Esophagus squamous epithelium (tissue), 5 donors: Measurements from ENCODE around the gene MAPK8IP3. TPM values are rescaled to one million over a fixed set of nuclear protein-coding genes. Genes with fewer than 3 reads are reported as not detected.

Experiments
- DNase-seq: peaks from one replicate; lab custom pipeline; 2025; lab: John Stamatoyannopoulos, UW
- H3K27ac ChIP-seq, 4 donors: fragments of 200-600 bp; sonication (generic); one replicate each; pipeline ENCODE4 v1.5.1; 2016 to 2019; ENCODE audit warnings: mild to moderate bottlenecking in 1 of 4
- H3K27me3 ChIP-seq, 4 donors: fragments of 200-600 bp; sonication (generic); 1 replicate in 3 of 4; 2 replicates in 1 of 4; pipeline versions ENCODE4 v1.5.1 to v1.6.0; 2017 to 2021; ENCODE audit warnings: antibody characterized with exemption in 1 of 4
- H3K36me3 ChIP-seq, 3 donors: fragments of 200-600 bp; sonication (generic); one replicate each; pipeline ENCODE4 v1.5.1; 2016 to 2019
- H3K4me1 ChIP-seq, 3 donors: fragments of 200-600 bp; sonication (generic); one replicate each; pipeline ENCODE4 v1.5.1; 2017 to 2019
- H3K4me3 ChIP-seq, 4 donors: fragments of 200-600 bp; sonication (generic); 1 replicate in 3 of 4; 2 replicates in 1 of 4; pipeline ENCODE4 v1.5.1; 2016 to 2019; ENCODE audit warnings: mild to moderate bottlenecking in 2 of 4, moderate library complexity in 1 of 4
- H3K9me3 ChIP-seq, 3 donors: fragments of 200-600 bp; sonication (generic); one replicate each; pipeline ENCODE4 v1.5.1; 2016 to 2019
- POLR2A ChIP-seq, 4 donors: fragments of 450-650 bp; IDR thresholded peaks; one replicate each; pipeline ENCODE4 v1.6.1; 2017; ENCODE audit warnings: antibody characterized with exemption in 4 of 4, mild to moderate bottlenecking in 4 of 4, moderate library complexity in 3 of 4
- WGBS, 2 donors: methylation state at CpG; one replicate each; pipeline ENCODE4 v1.1.5; 2018; 5-methylcytosine and 5-hydroxymethylcytosine counted together
- intact Hi-C: fragments of 100-400 bp; cut with DNase I; formaldehyde crosslinking; loops from one replicate; pipeline ENCODE4 v1.15.0; 2022
- total RNA-seq, 4 donors: library from RNA; depleted of rRNA; stranded (reverse); fragments of >200 nt; gene quantifications; one replicate each; pipeline ENCODE4 v1.1.0, GENCODE V29; 2016
- TF ChIP-seq, protein P1 (sequence below), 6 experiments: fragments of 450-650 bp in 4 of 6; fragments of 200-600 bp in 2 of 6; sonication (generic) in 2 of 6; IDR thresholded peaks; one replicate each; pipeline ENCODE4 v1.5.1; 2016 to 2019; ENCODE audit warnings: antibody characterized with exemption in 6 of 6, mild to moderate bottlenecking in 4 of 6, moderate library complexity in 4 of 6
- donor health status: DM: yes; HTN: yes; CAD: no.

The MAPK8IP3 gene
- total RNA-seq, 4 donors from 2014 or later, result 8.6 to 37.6 (median 24.7) TPM

DNA sequence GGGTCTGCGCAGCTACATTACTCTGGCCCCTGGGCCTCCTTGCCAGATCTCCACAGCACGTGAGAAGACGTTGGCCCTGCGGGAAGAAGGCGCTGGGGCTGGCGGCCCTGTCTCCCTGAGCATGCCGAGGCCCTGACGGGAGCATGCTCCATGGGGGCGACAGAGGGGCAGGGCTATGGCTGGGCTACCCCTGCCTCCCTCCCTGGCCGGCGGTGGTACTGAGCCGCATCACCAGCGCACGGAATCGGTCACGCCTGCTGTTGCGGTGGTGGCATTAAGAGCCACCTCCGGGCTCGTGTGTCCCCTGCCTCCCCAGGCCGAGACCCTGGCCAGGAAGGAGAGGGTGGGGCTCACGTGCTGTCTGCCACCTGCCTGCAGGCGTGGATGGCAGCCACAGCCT, 28.1 kb downstream of the MAPK8IP3 start:
- intact Hi-C loops, result no loop called here
- H3K27me3 ChIP-seq, result no peaks in the 10 kb centered on the region
- TF ChIP-seq POLR2A (IDR thresholded peaks at IDR 0.05), result no peak
- TF ChIP-seq, protein P1, sequence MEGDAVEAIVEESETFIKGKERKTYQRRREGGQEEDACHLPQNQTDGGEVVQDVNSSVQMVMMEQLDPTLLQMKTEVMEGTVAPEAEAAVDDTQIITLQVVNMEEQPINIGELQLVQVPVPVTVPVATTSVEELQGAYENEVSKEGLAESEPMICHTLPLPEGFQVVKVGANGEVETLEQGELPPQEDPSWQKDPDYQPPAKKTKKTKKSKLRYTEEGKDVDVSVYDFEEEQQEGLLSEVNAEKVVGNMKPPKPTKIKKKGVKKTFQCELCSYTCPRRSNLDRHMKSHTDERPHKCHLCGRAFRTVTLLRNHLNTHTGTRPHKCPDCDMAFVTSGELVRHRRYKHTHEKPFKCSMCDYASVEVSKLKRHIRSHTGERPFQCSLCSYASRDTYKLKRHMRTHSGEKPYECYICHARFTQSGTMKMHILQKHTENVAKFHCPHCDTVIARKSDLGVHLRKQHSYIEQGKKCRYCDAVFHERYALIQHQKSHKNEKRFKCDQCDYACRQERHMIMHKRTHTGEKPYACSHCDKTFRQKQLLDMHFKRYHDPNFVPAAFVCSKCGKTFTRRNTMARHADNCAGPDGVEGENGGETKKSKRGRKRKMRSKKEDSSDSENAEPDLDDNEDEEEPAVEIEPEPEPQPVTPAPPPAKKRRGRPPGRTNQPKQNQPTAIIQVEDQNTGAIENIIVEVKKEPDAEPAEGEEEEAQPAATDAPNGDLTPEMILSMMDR (IDR thresholded peaks at IDR 0.05), result no peak
- no peaks in the 10 kb centered on the region for H3K9me3 ChIP-seq
- no peak for DNase-seq
- no peaks in the 10 kb centered on the region for H3K4me1 ChIP-seq
- no peak overlapping the region for H3K27ac ChIP-seq
- H3K36me3 ChIP-seq, result peaks cover 24 to 62% (median 31%) of the 10 kb centered on the region in 3 donors
- no peak overlapping the region for H3K4me3 ChIP-seq
- no CpG with 5 or more reads among the region's 22 CpGs for WGBS, 2 donors

DNA sequence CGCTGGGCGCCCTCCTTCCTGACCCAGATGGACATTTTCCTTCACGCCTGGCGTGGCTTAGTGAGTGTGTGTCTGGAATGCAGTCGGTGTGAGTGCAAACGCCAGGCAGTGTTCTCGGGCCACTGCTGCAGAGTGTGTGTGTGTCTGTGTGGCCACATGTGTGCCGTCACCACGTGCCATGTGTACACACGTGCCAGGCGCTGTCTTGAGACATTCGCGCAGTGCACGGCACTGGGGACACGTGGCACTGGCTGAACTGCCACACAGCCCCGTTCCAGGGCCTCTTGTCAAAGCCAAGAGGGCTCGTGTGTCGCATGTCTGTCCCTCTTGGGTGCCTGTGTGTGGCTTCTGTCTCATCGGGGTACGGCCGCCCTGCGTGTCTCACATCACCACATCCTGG, 28.8 kb downstream of the MAPK8IP3 start:
- no peak for DNase-seq
- peaks cover 19 to 55% (median 24%) of the 10 kb centered on the region in 3 donors for H3K36me3 ChIP-seq
- no peaks in the 10 kb centered on the region for H3K27me3 ChIP-seq
- H3K4me1 ChIP-seq, result no peaks in the 10 kb centered on the region
- intact Hi-C loops, result no loop called here
- H3K4me3 ChIP-seq, result no peak overlapping the region
- 97 to 98% methylated on average over 11 to 12 of the region's 22 CpGs for WGBS, 2 donors
- no peaks in the 10 kb centered on the region for H3K9me3 ChIP-seq
- no peak for TF ChIP-seq POLR2A (IDR thresholded peaks at IDR 0.05)
- TF ChIP-seq, protein P1 (IDR thresholded peaks at IDR 0.05), result no peak
- no peak overlapping the region for H3K27ac ChIP-seq

DNA sequence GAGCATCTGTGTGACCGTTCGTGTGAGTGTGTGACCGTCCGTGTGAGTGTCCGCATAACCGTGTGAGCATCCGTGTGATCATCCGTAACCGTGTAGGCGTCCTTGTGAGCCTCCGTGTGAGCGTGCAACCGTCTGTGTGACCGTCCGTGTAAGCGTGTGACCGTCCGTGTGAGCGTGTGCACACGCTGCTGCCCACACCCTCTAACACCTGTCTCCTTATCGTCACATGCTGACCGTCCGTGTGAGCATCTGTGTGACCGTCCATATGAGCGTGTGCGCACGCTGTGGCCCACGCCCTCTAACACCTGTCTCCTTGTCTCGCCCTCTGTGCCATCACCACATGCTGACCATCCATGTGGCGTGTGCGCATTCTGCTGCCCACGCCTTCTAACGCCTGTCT, 34.2 kb downstream of the MAPK8IP3 start:
- H3K27me3 ChIP-seq, result no peaks in the 10 kb centered on the region
- H3K4me3 ChIP-seq, result no peak overlapping the region
- DNase-seq, result no peak
- intact Hi-C loops, result no loop called here
- peaks cover 0 to 6% (median 0%) of the 10 kb centered on the region in 3 donors for H3K4me1 ChIP-seq
- TF ChIP-seq, protein P1 (IDR thresholded peaks at IDR 0.05), result no peak
- TF ChIP-seq POLR2A (IDR thresholded peaks at IDR 0.05), result no peak
- 95 to 98% methylated on average over 31 to 33 of the region's 33 CpGs for WGBS, 2 donors
- H3K27ac ChIP-seq, result no peak overlapping the region
- no peaks in the 10 kb centered on the region for H3K9me3 ChIP-seq
- peaks cover 15 to 49% (median 17%) of the 10 kb centered on the region in 3 donors for H3K36me3 ChIP-seq

DNA sequence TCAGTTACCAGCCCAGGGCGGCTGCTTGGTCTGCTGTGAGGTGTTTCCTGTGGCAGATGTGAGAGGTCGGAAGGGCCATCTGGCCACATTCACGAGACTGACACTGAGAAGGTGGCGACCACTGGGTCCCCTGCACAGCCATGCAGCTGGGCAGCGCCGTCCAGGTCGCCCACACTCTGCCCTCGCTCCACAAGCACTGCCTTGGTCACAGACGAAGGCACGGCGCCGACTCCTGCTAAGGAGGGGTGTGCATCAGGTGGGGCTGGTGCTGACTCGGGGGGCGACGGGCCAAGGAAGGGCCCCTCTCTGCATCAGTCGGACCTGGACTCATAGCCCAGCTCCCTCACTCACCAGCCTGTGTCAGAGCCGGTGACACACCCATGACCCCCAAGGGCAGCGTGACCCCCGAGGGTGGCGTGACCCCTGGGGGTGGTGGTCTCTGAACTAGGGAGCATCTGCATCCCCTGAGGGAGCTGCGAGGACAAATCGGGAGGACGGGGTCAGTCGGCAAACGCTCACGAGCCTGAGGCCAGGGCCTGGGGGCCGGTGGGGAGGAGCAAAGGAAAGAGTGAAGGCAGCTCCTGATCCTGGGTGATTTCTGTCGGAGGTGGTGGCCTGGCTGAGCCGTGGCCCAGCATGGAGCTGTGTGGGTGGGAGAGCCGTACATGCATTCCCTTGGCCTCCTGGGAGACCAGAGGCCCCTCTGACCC, 34.9 kb downstream of the MAPK8IP3 start:
- intact Hi-C loops, result no loop called here
- no peak overlapping the region for H3K27ac ChIP-seq
- peaks cover 15 to 56% (median 17%) of the 10 kb centered on the region in 3 donors for H3K36me3 ChIP-seq
- DNase-seq, result no peak
- peaks cover 0 to 6% (median 0%) of the 10 kb centered on the region in 3 donors for H3K4me1 ChIP-seq
- no peak overlapping the region for H3K4me3 ChIP-seq
- no peak for TF ChIP-seq POLR2A (IDR thresholded peaks at IDR 0.05)
- TF ChIP-seq, protein P1 (IDR thresholded peaks at IDR 0.05), result no peak
- H3K27me3 ChIP-seq, result no peaks in the 10 kb centered on the region
- WGBS, 2 donors, result 85 to 100% methylated on average over 4 to 10 of the region's 30 CpGs
- H3K9me3 ChIP-seq, result no peaks in the 10 kb centered on the region

DNA sequence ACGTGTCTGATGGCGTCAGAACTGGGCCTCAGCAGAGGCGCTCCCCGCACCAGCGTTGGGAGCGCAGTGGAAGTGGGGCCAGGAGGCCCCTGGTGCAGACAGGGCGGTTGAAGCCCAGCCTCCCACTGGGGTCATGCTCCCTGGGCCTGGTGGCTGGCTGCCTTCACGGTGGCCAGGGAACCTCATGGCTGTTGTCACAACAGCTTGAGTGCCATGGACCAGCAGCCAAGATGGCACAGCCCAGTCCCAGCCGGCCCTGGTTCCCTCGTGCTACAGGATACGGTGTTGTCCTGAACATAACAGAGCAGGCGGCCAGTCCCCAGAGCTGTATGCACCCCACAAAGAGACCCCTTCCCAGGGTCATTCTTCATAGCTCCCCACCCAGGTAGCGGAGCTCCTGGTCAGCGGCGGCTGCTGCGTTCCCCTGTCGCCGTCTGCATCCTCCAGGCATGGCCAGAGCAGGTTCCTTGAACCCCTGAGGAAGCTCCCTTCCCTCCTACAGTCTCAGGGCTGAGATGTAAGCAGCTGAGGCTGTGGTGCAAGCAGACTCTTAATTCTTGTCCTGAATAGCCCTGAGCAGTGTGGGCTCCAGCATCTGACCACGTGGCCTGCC, 35.7 kb downstream of the MAPK8IP3 start:
- Histone ChIP-seq H3K4me3 (no peak overlapping the region), H3K4me1 (peaks cover 0 to 6% (median 0%) of the 10 kb centered on the region in 3 donors), H3K27me3 (no peaks in the 10 kb centered on the region), H3K36me3 (peaks cover 15 to 63% (median 17%) of the 10 kb centered on the region in 3 donors), H3K27ac (no peak overlapping the region), H3K9me3 (no peaks in the 10 kb centered on the region)
- TF ChIP-seq POLR2A (IDR thresholded peaks at IDR 0.05), result no peak
- 100% methylated on average over 1 of the region's 19 CpGs; no CpG with 5 or more reads in 1 of the 2 donors for WGBS, 2 donors
- intact Hi-C loops, result no loop called here
- DNase-seq, result no peak
